OCI-LY3 (cell line): ENCODE measurements around the gene UMAD1.

Experiments used
- H2AFZ ChIP-seq: fragments of 200-600, 300-600 bp; shearing (Covaris generic); 2 replicates; pipeline ENCODE4 v1.6.0; 2014; ENCODE audit warnings: antibody characterized with exemption, low read depth, low read length
- H3K27ac ChIP-seq: fragments of 200-600, 300-600 bp; sonication (generic); 2 replicates; pipeline ENCODE4 v1.5.1; 2014; ENCODE audit warnings: mild to moderate bottlenecking, low read length, moderate library complexity, mixed read lengths
- H3K27me3 ChIP-seq: fragments of 200-600, 300-600 bp; sonication (generic); 2 replicates; pipeline ENCODE4 v1.6.1; 2014; ENCODE audit warnings: low read depth, low read length, mixed read lengths
- H3K36me3 ChIP-seq: fragments of 200-600, 300-600 bp; sonication (generic); replicated peaks from 2 replicates; pipeline ENCODE3; 2014; ENCODE audit warnings: low read depth, low read length, mixed read lengths
- H3K4me1 ChIP-seq: fragments of 300-600, 200-600 bp; sonication (generic); 2 replicates; pipeline ENCODE4 v1.6.1; 2014; ENCODE audit warnings: low read length, mixed read lengths
- H3K4me2 ChIP-seq: fragments of 200-600, 300-600 bp; sonication (generic); 2 replicates; pipeline ENCODE4 v1.6.1; 2014; ENCODE audit warnings: low read length, mixed read lengths
- H3K4me3 ChIP-seq: fragments of 300-600, 200-600 bp; sonication (generic); 2 replicates; pipeline ENCODE4 v1.5.1; 2014; ENCODE audit warnings: antibody characterized with exemption, mild to moderate bottlenecking, low read length, moderate library complexity
- H3K79me2 ChIP-seq: fragments of 300-600, 200-600 bp; shearing (Covaris generic); 2 replicates; pipeline ENCODE4 v1.6.1; 2014; ENCODE audit warnings: mild to moderate bottlenecking, low read length, mixed read lengths
- H3K9ac ChIP-seq: fragments of 300-600, 200-600 bp; shearing (Covaris generic); 2 replicates; pipeline ENCODE4 v1.6.0; 2014; ENCODE audit warnings: mild to moderate bottlenecking, low read length, moderate library complexity
- H3K9me3 ChIP-seq: fragments of 200-600, 300-600 bp; shearing (Covaris generic); 2 replicates; pipeline ENCODE4 v1.6.1; 2014; ENCODE audit warnings: low read length, mixed read lengths; ENCODE audit not compliant: insufficient read depth
- H4K20me1 ChIP-seq: fragments of 200-600, 300-600 bp; sonication (generic); 2 replicates; pipeline ENCODE4 v1.6.1; 2016; ENCODE audit warnings: low read length, mixed read lengths; ENCODE audit not compliant: insufficient read depth
- EZH2phosphoT487 ChIP-seq: fragments of 200-600 bp; shearing (Covaris generic); IDR thresholded peaks from 2 replicates; pipeline ENCODE4 v1.6.1; 2018; ENCODE audit warnings: antibody characterized with exemption, mixed run types, low read depth
- TF ChIP-seq, protein P1 (sequence below): fragments of 200-600, 300-600 bp; sonication (generic); IDR thresholded peaks from 2 replicates; pipeline ENCODE4 v1.5.1; 2014; ENCODE audit warnings: antibody characterized with exemption, low read length, low read depth

UMAD1 gene

GRCh38 chr7:7848892-7849291 is 208.3 kb downstream of the UMAD1 start:
- H3K9ac ChIP-seq: no peak overlapping the region
- H3K9me3 ChIP-seq: no peaks in the 10 kb centered on the region
- no peaks in the 10 kb centered on the region for H3K4me1 ChIP-seq
- no peak overlapping the region for H3K27ac ChIP-seq
- H3K27me3 ChIP-seq: no peaks in the 10 kb centered on the region
- no peak for TF ChIP-seq EZH2phosphoT487
- TF ChIP-seq, protein P1, sequence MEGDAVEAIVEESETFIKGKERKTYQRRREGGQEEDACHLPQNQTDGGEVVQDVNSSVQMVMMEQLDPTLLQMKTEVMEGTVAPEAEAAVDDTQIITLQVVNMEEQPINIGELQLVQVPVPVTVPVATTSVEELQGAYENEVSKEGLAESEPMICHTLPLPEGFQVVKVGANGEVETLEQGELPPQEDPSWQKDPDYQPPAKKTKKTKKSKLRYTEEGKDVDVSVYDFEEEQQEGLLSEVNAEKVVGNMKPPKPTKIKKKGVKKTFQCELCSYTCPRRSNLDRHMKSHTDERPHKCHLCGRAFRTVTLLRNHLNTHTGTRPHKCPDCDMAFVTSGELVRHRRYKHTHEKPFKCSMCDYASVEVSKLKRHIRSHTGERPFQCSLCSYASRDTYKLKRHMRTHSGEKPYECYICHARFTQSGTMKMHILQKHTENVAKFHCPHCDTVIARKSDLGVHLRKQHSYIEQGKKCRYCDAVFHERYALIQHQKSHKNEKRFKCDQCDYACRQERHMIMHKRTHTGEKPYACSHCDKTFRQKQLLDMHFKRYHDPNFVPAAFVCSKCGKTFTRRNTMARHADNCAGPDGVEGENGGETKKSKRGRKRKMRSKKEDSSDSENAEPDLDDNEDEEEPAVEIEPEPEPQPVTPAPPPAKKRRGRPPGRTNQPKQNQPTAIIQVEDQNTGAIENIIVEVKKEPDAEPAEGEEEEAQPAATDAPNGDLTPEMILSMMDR: no peak
- no peak overlapping the region for H3K4me3 ChIP-seq
- H3K4me2 ChIP-seq: no peak overlapping the region
- no peaks in the 10 kb centered on the region for H4K20me1 ChIP-seq
- no peaks in the 10 kb centered on the region for H3K36me3 ChIP-seq
- H2AFZ ChIP-seq: no peak overlapping the region
- no peaks in the 10 kb centered on the region for H3K79me2 ChIP-seq

- no peak overlapping the region for H2AFZ ChIP-seq
- H3K9me3 ChIP-seq: no peaks in the 10 kb centered on the region
- H3K27ac ChIP-seq: no peak overlapping the region
- H3K79me2 ChIP-seq: no peaks in the 10 kb centered on the region
- H3K9ac ChIP-seq: no peak overlapping the region
- no peaks in the 10 kb centered on the region for H4K20me1 ChIP-seq
- H3K4me3 ChIP-seq: no peak overlapping the region
- TF ChIP-seq, protein P1: no peak
- TF ChIP-seq EZH2phosphoT487: no peak
- no peaks in the 10 kb centered on the region for H3K4me1 ChIP-seq
- H3K4me2 ChIP-seq: no peak overlapping the region
- no peaks in the 10 kb centered on the region for H3K36me3 ChIP-seq
- no peaks in the 10 kb centered on the region for H3K27me3 ChIP-seq
Measured at GRCh38 chr7:7850150-7850549, 209.6 kb downstream of the UMAD1 start.

DNA sequence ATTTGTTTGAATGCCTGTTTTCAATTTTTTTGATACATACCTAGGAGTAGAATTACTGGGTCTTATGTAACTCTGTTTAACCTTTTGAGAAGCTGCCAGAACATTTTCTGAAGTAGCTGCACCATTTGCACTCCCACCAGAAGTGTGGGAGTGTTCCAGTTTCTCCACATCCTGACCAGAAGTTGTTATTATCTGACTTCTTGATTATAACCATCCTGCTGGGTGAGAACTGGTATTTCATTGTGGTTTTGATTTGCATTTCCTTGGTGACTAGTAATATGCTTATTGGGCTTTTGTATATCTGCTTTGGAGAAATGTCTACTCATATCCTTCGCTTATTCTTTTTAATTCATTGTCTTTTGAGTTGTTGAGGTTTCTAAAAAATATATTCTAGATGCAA is 210.8 kb downstream of the UMAD1 start:
- Histone ChIP-seq H3K36me3 (no peaks in the 10 kb centered on the region), H4K20me1 (no peaks in the 10 kb centered on the region), H3K4me2 (no peak overlapping the region)

DNA sequence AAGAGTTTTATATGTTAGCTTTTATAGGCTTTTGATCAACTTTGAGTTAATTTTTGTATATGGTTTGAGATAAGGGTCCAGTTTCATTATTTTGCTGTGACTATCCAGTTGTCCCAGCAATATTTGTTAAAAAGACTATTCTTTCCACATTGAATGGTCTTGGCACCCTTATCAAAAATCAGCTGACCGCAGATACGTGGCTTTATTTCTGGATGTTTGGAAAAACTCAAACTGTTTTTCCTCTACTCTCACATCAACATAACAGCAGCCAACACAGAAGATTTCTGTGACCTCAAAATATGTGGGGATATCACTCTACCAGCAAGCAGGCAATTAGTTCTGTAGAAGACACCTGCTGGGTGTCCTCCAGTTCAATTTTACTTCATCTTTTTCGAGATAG is 211.4 kb downstream of the UMAD1 start:
- Histone ChIP-seq H2AFZ (no peak overlapping the region), H3K9me3 (no peaks in the 10 kb centered on the region), H3K27ac (no peak overlapping the region), H3K27me3 (no peaks in the 10 kb centered on the region), H3K79me2 (no peaks in the 10 kb centered on the region), H3K36me3 (no peaks in the 10 kb centered on the region), H3K4me1 (no peaks in the 10 kb centered on the region), H3K9ac (no peak overlapping the region), H4K20me1 (no peaks in the 10 kb centered on the region), H3K4me3 (no peak overlapping the region), H3K4me2 (no peak overlapping the region)
- TF ChIP-seq, protein P1: no peak
- no peak for TF ChIP-seq EZH2phosphoT487

More for the DNA sequence above, 210.8 kb downstream of the UMAD1 start:
- Histone ChIP-seq H2AFZ (no peak overlapping the region), H3K27ac (no peak overlapping the region), H3K9me3 (no peaks in the 10 kb centered on the region), H3K27me3 (no peaks in the 10 kb centered on the region), H3K4me1 (no peaks in the 10 kb centered on the region), H3K79me2 (no peaks in the 10 kb centered on the region), H3K4me3 (no peak overlapping the region), H3K9ac (no peak overlapping the region)
- TF ChIP-seq EZH2phosphoT487: no peak
- TF ChIP-seq, protein P1: no peak
